GM12892 (cell line): ENCODE measurements around the gene KRTAP20-2.

Experiments
- DNase-seq: peaks from one replicate; pipeline ENCODE4 v3.0.0; 2011; ENCODE audit not compliant: insufficient read length
- FAIRE-seq: peaks from 2 replicates; lab custom pipeline; 2011; peaks lifted over from hg19 to GRCh38; lab: Jason Lieb, UNC
- POLR2A ChIP-seq: IDR thresholded peaks from 2 replicates; pipeline ENCODE4 v1.6.1; 2011; ENCODE audit warnings: low read depth, low read length, control low read depth
- POLR2AphosphoS5 ChIP-seq: IDR thresholded peaks from 2 replicates; pipeline ENCODE4 v1.6.1; 2011; ENCODE audit warnings: low read depth, low read length, control low read depth
- TAF1 ChIP-seq: IDR thresholded peaks from 2 replicates; pipeline ENCODE4 v1.6.1; 2011; ENCODE audit warnings: low read depth, mild to moderate bottlenecking, control low read depth, low read length, borderline replicate concordance

The KRTAP20-2 gene

GRCh38 chr21:30684506-30684905, 49.5 kb downstream of the KRTAP20-2 start:
- no peak for FAIRE-seq
- TF ChIP-seq TAF1 = no peak
- TF ChIP-seq POLR2AphosphoS5 = no peak
- TF ChIP-seq POLR2A = no peak
- no peak for DNase-seq
